Hematopoietic multipotent progenitor cell treated with erythropoietin and hydrocortisone succinate and interleukin-3 and kit ligand, for 4 days (in vitro differentiated cells): ENCODE data around the gene POLE.
"Not testable (repeated sequence)": the region's sequence is repeated elsewhere in the genome, so short reads cannot be mapped to it uniquely, and the experiment has no call there.

ENCODE experiments used
- DNase-seq: peaks from one replicate; pipeline ENCODE4 v3.0.0-alpha.2; 2015

The POLE gene

GRCh38 chr12:132610051-132610759, 76.9 kb downstream of the POLE start, which contains the start of gene LRCOL1:
LRCOL1 (minus strand) TSS chr12:132610582; CDS start chr12:132606251, 4,331 bp downstream.
- DNase-seq, result peak; percentile 22

- no peak for DNase-seq
Observed at GRCh38 chr12:132608231-132609171, 78.6 kb downstream of the POLE start.

GRCh38 chr12:132606927-132607326, 80.2 kb downstream of the POLE start:
- no peak for DNase-seq

GRCh38 chr12:132606466-132606865, 80.7 kb downstream of the POLE start:
- DNase-seq, result no peak

GRCh38 chr12:132605892-132606291, 81.2 kb downstream of the POLE start:
- DNase-seq, result no peak

GRCh38 chr12:132604668-132605441, 82.3 kb downstream of the POLE start:
- DNase-seq, result no peak

GRCh38 chr12:132604151-132604618, 83.0 kb downstream of the POLE start:
- DNase-seq, result no peak

- DNase-seq, result no peak
Observed at GRCh38 chr12:132603240-132604150, 83.6 kb downstream of the POLE start.

GRCh38 chr12:132602572-132603239, 84.4 kb downstream of the POLE start:
- no peak for DNase-seq

- no peak for DNase-seq
Observed at GRCh38 chr12:132601171-132601883, 85.8 kb downstream of the POLE start.

- peak; percentile 81 for DNase-seq
Observed at GRCh38 chr12:132600048-132601032, 86.8 kb downstream of the POLE start.

- DNase-seq, result not testable (repeated sequence)
Observed at GRCh38 chr12:132599502-132599901, 87.6 kb downstream of the POLE start.

GRCh38 chr12:132597333-132598316, 89.5 kb downstream of the POLE start:
- DNase-seq, result peak; percentile 54

GRCh38 chr12:132596016-132596415, 91.1 kb downstream of the POLE start:
- no peak for DNase-seq

GRCh38 chr12:132595183-132595582, 92.0 kb downstream of the POLE start:
- no peak for DNase-seq

- peak; percentile 89 for DNase-seq
Observed at GRCh38 chr12:132593938-132594358, 93.2 kb downstream of the POLE start.

GRCh38 chr12:132593521-132593920, 93.6 kb downstream of the POLE start:
- DNase-seq, result no peak

- no peak for DNase-seq
Observed at GRCh38 chr12:132593071-132593470, 94.1 kb downstream of the POLE start.
